HepG2 (cell line): Measurements from ENCODE around the gene ZNF17. TPM values are rescaled to one million over a fixed set of nuclear protein-coding genes. Genes with fewer than 3 reads are reported as not detected.
A peak's percentile ranks its signal among the peaks of the same experiment; 100 is the strongest.

ENCODE experiments used
- ATF4 ChIP-seq, 2 experiments: fragments of 450-650 bp in 1 of 2; sonication (generic) in 1 of 2; formaldehyde crosslinking; IDR thresholded peaks; 2 replicates each; pipeline versions ENCODE4 v1.5.0 to v1.8.0; 2020 to 2022; ENCODE audit warnings: mild to moderate bottlenecking in 1 of 2, missing genetic modification reagents in 1 of 2
- CREM ChIP-seq, 2 experiments: sonication (generic) in 1 of 2; formaldehyde crosslinking in 1 of 2; IDR thresholded peaks; 2 replicates each; pipeline versions ENCODE4 v1.4.0 to v1.6.1; 2016 to 2020; ENCODE audit warnings: antibody characterized with exemption in 1 of 2, mild to moderate bottlenecking in 1 of 2, missing genetic modification reagents in 1 of 2
- ISL2 ChIP-seq: sonication (generic); formaldehyde crosslinking; IDR thresholded peaks from 2 replicates; pipeline ENCODE4 v1.5.0; 2020; ENCODE audit warnings: missing genetic modification reagents
- LRRFIP1 ChIP-seq: sonication (generic); formaldehyde crosslinking; conservative IDR thresholded peaks from 2 replicates; pipeline ENCODE4 v1.4.0; 2020; ENCODE audit warnings: missing genetic modification reagents
- SOX13 ChIP-seq, 3 experiments: fragments of 450-650 bp in 1 of 3; sonication (generic) in 1 of 3; formaldehyde crosslinking in 1 of 3; IDR thresholded peaks in 2 of 3; conservative IDR thresholded peaks in 1 of 3; 2 replicates each; pipeline versions ENCODE4 v1.5.0 to v1.6.1; 2016 to 2020; ENCODE audit warnings: antibody characterized with exemption in 1 of 3, mild to moderate bottlenecking in 1 of 3, missing compliant biosample characterization in 1 of 3, missing genetic modification reagents in 1 of 3, moderate library complexity in 1 of 3
- TRIM22 ChIP-seq: fragments of 450-650 bp; IDR thresholded peaks from 2 replicates; pipeline ENCODE4 v1.6.1; 2017
- ZBTB40 ChIP-seq, 2 experiments: fragments of 450-650 bp in 1 of 2; sonication (generic) in 1 of 2; formaldehyde crosslinking in 1 of 2; IDR thresholded peaks; 2 replicates each; pipeline versions ENCODE4 v1.6.1 to v1.8.0; 2016 to 2022; ENCODE audit warnings: antibody characterized with exemption in 1 of 2, mild to moderate bottlenecking in 1 of 2, missing genetic modification reagents in 1 of 2
- ZNF747 ChIP-seq: sonication (generic); formaldehyde crosslinking; IDR thresholded peaks from 2 replicates; pipeline ENCODE4 v1.8.1; 2023; ENCODE audit warnings: missing genetic modification reagents, mild to moderate bottlenecking, borderline replicate concordance
- ZSCAN5A ChIP-seq: sonication (generic); formaldehyde crosslinking; IDR thresholded peaks from 2 replicates; pipeline ENCODE4 v1.8.0; 2022; ENCODE audit warnings: mild to moderate bottlenecking, missing genetic modification reagents, borderline replicate concordance
- polyA plus RNA-seq, 8 experiments: library from polyadenylated mRNA; depleted of rRNA in 3 of 8; stranded (reverse) in 7 of 8; unstranded in 1 of 8; fragments of >200 nt; fragmentation: Illumina TruSeq in 4 of 8; extraction: Trizol in 4 of 8; gene quantifications; 2 replicates each; pipeline versions ENCODE4 v1.2.1 to v1.2.3, GENCODE V29; 2011 to 2016; ENCODE audit warnings: low read depth in 4 of 8, missing spikeins in 1 of 8, mixed read lengths in 1 of 8; ENCODE audit not compliant: insufficient read depth in 1 of 8
- total RNA-seq, 5 experiments: library from RNA; depleted of rRNA; stranded (reverse); fragments of >200 nt; fragmentation: Illumina TruSeq; extraction: Trizol; gene quantifications; 2 replicates each; pipeline ENCODE4 v1.2.3, GENCODE V29; 2016; ENCODE audit warnings: low read depth in 1 of 5

The ZNF17 gene
- total and polyA plus RNA-seq, 2 of the 13 experiments (the other 11 are each of a cell fraction or from before 2014, with no cell fraction given), result 3.7 to 10.1 TPM

- TF ChIP-seq ZBTB40 (IDR thresholded peaks at IDR 0.05), result no peak
- peak; percentile 18; the same call in 1 of the 2 replicates for TF ChIP-seq ZBTB40 (CRISPR knock-in tag; IDR thresholded peaks at IDR 0.05)
- TF ChIP-seq LRRFIP1, result no peak
- 0 out of 2 replicates have a peak, but pooled peaks have one; percentile 30 for TF ChIP-seq ISL2 (CRISPR knock-in tag)
- TF ChIP-seq SOX13 (IDR thresholded peaks at IDR 0.05), result no peak
- no peak for TF ChIP-seq SOX13 (CRISPR knock-in tag; conservative IDR thresholded peaks at IDR 0.05 in 1 of 2, IDR thresholded peaks at IDR 0.05 in 1 of 2)
- TF ChIP-seq ZSCAN5A, result no peak
- TF ChIP-seq ATF4 (CRISPR knock-in tag; IDR thresholded peaks at IDR 0.05), result peak in 1 of 2 experiments; percentile 71; a peak in 1 of 4 replicates
- TF ChIP-seq TRIM22, result no peak
- peak; percentile 99 for TF ChIP-seq CREM (IDR thresholded peaks at IDR 0.05)
- no peak for TF ChIP-seq CREM (CRISPR knock-in tag; IDR thresholded peaks at IDR 0.05)
- peak; percentile 12; the same call in 1 of the 2 replicates for TF ChIP-seq ZNF747 (CRISPR knock-in tag)
Measured at GRCh38 chr19:57435062-57435978, 24.4 kb downstream of the ZNF17 start, which contains the start of gene ZNF749 (continued).
